ENCODE results near the gene STMND1.

DNA sequence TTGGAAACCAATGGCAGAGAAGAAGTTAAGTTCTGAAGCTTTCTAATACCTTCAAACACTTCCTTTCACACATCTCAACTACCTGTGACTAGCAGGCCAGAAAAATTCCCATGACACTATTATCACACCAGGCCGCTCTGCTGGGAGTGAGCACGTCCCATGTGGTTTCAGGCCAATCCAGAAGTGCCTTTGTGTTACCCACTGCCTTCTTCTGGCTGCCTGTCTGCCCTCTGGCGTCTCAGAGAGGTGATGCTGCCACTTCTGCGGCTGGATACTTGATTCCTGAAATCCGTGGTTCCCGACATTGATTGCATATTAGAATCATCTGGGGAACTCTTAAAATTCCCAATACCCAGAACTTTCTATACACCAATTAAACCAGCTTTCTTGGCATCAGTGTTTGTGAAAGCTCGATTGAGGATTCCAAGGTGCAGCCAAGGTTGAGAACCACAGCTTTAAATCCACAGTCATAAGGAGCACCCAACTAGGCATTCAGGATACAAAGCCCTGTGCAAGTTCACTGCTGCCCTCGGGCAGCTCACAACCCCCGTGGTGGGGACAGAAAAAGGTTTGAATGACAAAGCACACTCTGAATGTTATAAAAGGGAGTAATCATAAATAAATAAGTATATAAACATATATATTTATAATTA is 65.6 kb downstream of the STMND1 start:
- TF ChIP-seq, protein P1, sequence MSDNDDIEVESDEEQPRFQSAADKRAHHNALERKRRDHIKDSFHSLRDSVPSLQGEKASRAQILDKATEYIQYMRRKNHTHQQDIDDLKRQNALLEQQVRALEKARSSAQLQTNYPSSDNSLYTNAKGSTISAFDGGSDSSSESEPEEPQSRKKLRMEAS (IDR thresholded peaks at IDR 0.05), result no peak
- TF ChIP-seq HNF4G (IDR thresholded peaks at IDR 0.05) (no peak), RAD21 (IDR thresholded peaks at IDR 0.05) (peak; percentile 69 to 80), EGR1 (IDR thresholded peaks at IDR 0.05; ENCODE audit: low read depth in 2 of 2) (no peak), YY1 (IDR thresholded peaks at IDR 0.05) (no peak), SP1 (IDR thresholded peaks at IDR 0.05) (no peak), ATF3 (IDR thresholded peaks at IDR 0.05) (no peak), TAF1 (conservative IDR thresholded peaks at IDR 0.05) (no peak), JUND (IDR thresholded peaks at IDR 0.05) (no peak), NR2F2 (IDR thresholded peaks at IDR 0.05) (no peak), REST (IDR thresholded peaks at IDR 0.05) (no peak)
- TF ChIP-seq, protein P2, sequence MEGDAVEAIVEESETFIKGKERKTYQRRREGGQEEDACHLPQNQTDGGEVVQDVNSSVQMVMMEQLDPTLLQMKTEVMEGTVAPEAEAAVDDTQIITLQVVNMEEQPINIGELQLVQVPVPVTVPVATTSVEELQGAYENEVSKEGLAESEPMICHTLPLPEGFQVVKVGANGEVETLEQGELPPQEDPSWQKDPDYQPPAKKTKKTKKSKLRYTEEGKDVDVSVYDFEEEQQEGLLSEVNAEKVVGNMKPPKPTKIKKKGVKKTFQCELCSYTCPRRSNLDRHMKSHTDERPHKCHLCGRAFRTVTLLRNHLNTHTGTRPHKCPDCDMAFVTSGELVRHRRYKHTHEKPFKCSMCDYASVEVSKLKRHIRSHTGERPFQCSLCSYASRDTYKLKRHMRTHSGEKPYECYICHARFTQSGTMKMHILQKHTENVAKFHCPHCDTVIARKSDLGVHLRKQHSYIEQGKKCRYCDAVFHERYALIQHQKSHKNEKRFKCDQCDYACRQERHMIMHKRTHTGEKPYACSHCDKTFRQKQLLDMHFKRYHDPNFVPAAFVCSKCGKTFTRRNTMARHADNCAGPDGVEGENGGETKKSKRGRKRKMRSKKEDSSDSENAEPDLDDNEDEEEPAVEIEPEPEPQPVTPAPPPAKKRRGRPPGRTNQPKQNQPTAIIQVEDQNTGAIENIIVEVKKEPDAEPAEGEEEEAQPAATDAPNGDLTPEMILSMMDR (IDR thresholded peaks at IDR 0.05; ENCODE audit: low read depth, low read length, missing input control), result peak; percentile 55
